Cardiac muscle cell (in vitro differentiated cells and primary cell): ENCODE measurements around the gene LPIN3. TPM values are rescaled to one million over a fixed set of nuclear protein-coding genes. Genes with fewer than 3 reads are reported as not detected.

Source experiments
- DNase-seq, 2 donors: peaks; one replicate each; pipeline versions ENCODE4 v3.0.0 to v3.0.0-alpha.2; 2010 to 2017; ENCODE audit warnings: low read depth in 1 of 2, low spot score in 1 of 2
- H3K27ac ChIP-seq: fragments of 200-600 bp; sonication (generic); 2 replicates; pipeline ENCODE4 v1.5.1; 2016
- H3K27me3 ChIP-seq: fragments of 200-600 bp; sonication (generic); 2 replicates; pipeline ENCODE4 v1.6.0; 2016; ENCODE audit warnings: control low read depth
- H3K36me3 ChIP-seq: fragments of 200-600 bp; sonication (generic); 2 replicates; pipeline ENCODE4 v1.5.1; 2016; ENCODE audit warnings: control low read depth
- H3K4me1 ChIP-seq: fragments of 200-600 bp; sonication (generic); 2 replicates; pipeline ENCODE4 v1.8.1; 2017; ENCODE audit warnings: low read depth, mild to moderate bottlenecking, mixed run types
- H3K4me3 ChIP-seq: fragments of 200-600 bp; sonication (generic); 2 replicates; pipeline ENCODE4 v1.5.1; 2016; ENCODE audit warnings: mild to moderate bottlenecking
- H3K9me3 ChIP-seq: fragments of 200-600 bp; sonication (generic); 2 replicates; pipeline ENCODE4 v1.5.1; 2017; ENCODE audit warnings: low read depth, mild to moderate bottlenecking, control low read depth
- CTCF ChIP-seq: IDR thresholded peaks from 2 replicates; pipeline ENCODE4 v1.5.1; 2012; ENCODE audit warnings: low read depth, mild to moderate bottlenecking, low read length
- polyA plus RNA-seq: library from polyadenylated mRNA; unstranded; fragments of >200 nt; fragmentation: Nextera tagmentation; extraction: Ambion mirVana; gene quantifications from 2 replicates; pipeline ENCODE4 v1.2.1, GENCODE V29; 2016
- total RNA-seq: library from RNA; depleted of rRNA; stranded (reverse); fragments of >200 nt; gene quantifications from 2 replicates; pipeline ENCODE4 v1.2.3, GENCODE V29; 2016

The LPIN3 gene
- total and polyA plus RNA-seq, 2 experiments from 2014 or later = 11.2 to 17.0 TPM

- no peak overlapping the region for H3K4me3 ChIP-seq
- no peak for DNase-seq
Measured at GRCh38 chr20:41370176-41370575, 29.6 kb downstream of the LPIN3 start.

GRCh38 chr20:41371371-41371770, 30.8 kb downstream of the LPIN3 start:
- no peak for TF ChIP-seq CTCF
- DNase-seq = no peak
- H3K4me3 ChIP-seq = no peak overlapping the region
- no peak overlapping the region for H3K27ac ChIP-seq
- peaks cover 9% of the 10 kb centered on the region for H3K4me1 ChIP-seq
- H3K9me3 ChIP-seq = no peaks in the 10 kb centered on the region
- H3K27me3 ChIP-seq = peaks cover 15% of the 10 kb centered on the region
- no peaks in the 10 kb centered on the region for H3K36me3 ChIP-seq

More at GRCh38 chr20:41370176-41370575, 29.6 kb downstream of the LPIN3 start:
- Histone ChIP-seq H3K27me3 (peaks cover 27% of the 10 kb centered on the region), H3K27ac (no peak overlapping the region), H3K4me1 (peaks cover 9% of the 10 kb centered on the region), H3K36me3 (no peaks in the 10 kb centered on the region), H3K9me3 (no peaks in the 10 kb centered on the region)
- no peak for TF ChIP-seq CTCF

GRCh38 chr20:41373251-41373783, 32.7 kb downstream of the LPIN3 start:
- Histone ChIP-seq H3K27me3 (no peaks in the 10 kb centered on the region), H3K36me3 (no peaks in the 10 kb centered on the region), H3K27ac (no peak overlapping the region), H3K4me1 (peaks cover 9% of the 10 kb centered on the region), H3K4me3 (no peak overlapping the region), H3K9me3 (no peaks in the 10 kb centered on the region)
- DNase-seq = no peak
- no peak for TF ChIP-seq CTCF

- Histone ChIP-seq H3K36me3 (no peaks in the 10 kb centered on the region), H3K27me3 (no peaks in the 10 kb centered on the region), H3K4me3 (no peak overlapping the region), H3K27ac (no peak overlapping the region), H3K9me3 (no peaks in the 10 kb centered on the region), H3K4me1 (peaks cover 9% of the 10 kb centered on the region)
- no peak for DNase-seq
- no peak for TF ChIP-seq CTCF
Measured at GRCh38 chr20:41373931-41374920, 33.6 kb downstream of the LPIN3 start.

GRCh38 chr20:41375846-41376245, 35.2 kb downstream of the LPIN3 start:
- no peak for TF ChIP-seq CTCF
- Histone ChIP-seq H3K27me3 (no peaks in the 10 kb centered on the region), H3K9me3 (no peaks in the 10 kb centered on the region), H3K36me3 (no peaks in the 10 kb centered on the region), H3K4me1 (peaks cover 9% of the 10 kb centered on the region), H3K27ac (no peak overlapping the region), H3K4me3 (no peak overlapping the region)
- no peak for DNase-seq
